GM12892 (cell line): ENCODE results near the gene SRPX.

ENCODE experiments used
- POLR2A ChIP-seq: IDR thresholded peaks from 2 replicates; pipeline ENCODE4 v1.6.1; 2011; ENCODE audit warnings: low read depth, low read length, control low read depth
- POLR2AphosphoS5 ChIP-seq: IDR thresholded peaks from 2 replicates; pipeline ENCODE4 v1.6.1; 2011; ENCODE audit warnings: low read depth, low read length, control low read depth

DNA sequence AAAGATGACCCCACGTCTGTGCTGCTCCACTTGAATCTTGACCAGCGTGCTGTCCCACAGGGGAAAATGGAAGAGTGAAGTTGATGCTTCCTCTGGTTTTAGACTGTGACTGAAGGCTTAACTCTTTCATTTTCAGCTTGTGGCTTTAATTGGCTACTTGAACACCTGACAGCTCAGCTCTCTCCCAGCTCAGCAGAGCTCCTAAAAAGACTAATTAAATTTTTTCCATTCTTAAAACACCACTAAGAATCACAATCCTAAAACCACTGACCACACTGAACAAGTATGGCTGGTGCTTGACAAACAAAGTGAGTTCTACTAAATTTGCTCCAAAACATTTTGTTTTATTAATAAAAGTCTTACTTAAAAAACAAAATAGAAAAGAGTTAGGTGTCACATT lies 71.7 kb downstream of the SRPX start:
- TF ChIP-seq POLR2AphosphoS5 = no peak
- no peak for TF ChIP-seq POLR2A
